GM18868 (cell line): Measurements from ENCODE around the gene RNF40.
A peak's percentile ranks its signal among the peaks of the same experiment; 100 is the strongest.

Source experiments
- ATAC-seq: cut with Tn5 transposase; IDR thresholded peaks from one replicate; pipeline ENCODE4 v1.9.1; 2021; ENCODE audit warnings: mild to moderate bottlenecking, moderate library complexity; ENCODE audit not compliant: unreplicated experiment

Gene RNF40

DNA sequence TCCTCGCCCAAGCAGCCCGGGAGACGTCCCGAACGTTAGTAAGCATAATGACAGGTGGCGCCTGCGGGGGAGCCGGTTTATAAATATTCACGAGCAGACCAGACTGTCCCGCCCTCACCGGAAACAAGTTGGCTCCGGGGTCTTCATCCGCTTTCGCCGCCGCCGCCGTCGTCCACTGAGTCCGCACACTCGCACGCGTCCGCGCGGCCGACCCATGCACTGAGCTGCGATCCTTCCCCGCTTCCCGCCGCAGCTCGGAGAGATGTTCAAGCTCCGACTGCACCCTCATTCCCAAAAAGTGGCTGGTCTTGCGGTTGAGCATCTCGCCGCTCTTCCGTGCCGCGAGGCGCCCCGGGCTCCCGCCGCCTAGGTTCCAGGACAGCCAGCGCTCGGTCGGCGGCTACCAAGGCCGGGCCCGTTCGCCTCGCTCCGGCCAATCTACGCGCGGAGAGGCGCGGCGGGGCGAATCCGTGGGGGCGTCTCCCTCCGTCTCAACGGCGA lies 645 bp upstream of the RNF40 start:
- peak; percentile 27 for ATAC-seq

DNA sequence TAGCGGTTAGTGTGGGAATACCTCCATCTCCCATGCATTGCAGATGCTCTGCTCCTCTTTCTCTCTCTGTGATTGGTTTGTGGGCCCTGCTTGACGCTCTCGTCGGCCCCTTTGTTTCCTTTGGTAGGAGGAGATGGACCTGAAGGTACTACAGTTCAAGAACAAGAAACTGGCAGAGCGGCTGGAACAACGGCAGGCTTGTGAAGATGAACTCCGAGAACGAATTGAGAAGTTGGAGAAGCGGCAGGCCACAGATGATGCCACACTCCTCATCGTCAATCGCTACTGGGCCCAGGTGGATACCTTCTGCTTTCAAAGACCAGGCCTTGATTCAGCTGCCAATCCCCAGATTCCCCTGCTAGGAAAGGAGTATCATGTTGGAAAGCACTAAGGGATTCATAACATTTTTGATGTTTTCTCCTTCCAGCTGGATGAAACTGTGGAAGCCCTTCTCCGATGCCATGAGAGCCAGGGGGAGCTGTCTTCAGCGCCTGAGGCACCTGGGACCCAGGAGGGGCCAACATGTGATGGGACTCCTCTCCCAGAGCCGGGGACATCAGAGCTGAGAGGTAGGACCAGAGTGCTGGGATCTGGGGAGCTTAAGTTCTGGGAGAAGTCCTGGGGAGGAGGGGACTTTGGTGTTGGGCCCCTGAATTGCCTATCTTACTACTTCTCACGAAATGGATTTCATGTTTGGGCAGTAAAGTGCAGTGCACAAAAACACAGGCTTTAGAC lies 1.0 kb downstream of the RNF40 start:
- ATAC-seq: no peak

DNA sequence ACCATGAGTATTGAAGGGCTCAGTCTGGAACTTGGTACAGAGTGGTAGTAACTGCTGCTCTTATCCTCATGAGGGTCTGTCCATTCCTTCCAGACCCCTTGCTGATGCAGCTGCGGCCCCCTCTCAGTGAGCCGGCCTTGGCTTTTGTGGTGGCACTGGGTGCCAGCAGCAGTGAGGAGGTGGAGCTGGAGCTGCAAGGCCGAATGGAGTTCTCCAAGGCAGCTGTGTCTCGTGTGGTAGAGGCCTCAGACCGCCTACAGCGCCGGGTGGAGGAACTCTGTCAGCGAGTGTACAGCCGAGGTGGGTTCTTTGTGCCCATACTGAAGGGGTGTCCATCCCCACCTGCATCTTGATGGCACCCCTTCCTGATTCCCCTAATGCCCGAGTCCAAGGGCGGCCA lies 2.0 kb downstream of the RNF40 start:
- ATAC-seq: no peak

DNA sequence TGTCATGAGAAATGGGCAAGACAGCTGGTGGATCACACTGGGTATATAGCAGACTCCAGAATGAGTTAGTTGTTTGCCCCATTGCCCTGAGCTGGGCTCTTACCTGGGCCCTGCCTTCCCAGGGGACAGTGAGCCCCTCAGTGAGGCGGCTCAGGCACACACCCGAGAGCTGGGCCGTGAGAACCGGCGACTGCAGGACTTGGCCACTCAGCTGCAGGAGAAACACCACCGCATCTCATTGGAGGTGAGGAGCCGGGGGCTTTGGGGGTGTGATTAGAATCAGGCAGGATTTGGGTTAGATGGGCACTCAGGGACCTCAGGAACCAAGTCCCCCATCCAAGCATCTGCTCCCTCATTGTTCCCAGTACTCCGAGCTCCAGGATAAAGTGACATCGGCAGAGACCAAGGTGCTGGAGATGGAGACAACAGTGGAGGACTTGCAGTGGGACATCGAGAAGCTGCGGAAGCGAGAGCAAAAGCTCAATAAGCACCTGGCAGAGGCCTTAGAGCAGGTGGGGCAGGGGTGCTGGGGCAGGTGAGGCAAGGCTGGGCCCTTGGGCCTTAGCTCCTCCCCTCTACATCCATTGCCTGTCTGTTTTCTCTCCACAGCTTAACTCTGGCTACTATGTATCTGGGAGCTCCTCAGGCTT lies 2.8 kb downstream of the RNF40 start:
- ATAC-seq: no peak

DNA sequence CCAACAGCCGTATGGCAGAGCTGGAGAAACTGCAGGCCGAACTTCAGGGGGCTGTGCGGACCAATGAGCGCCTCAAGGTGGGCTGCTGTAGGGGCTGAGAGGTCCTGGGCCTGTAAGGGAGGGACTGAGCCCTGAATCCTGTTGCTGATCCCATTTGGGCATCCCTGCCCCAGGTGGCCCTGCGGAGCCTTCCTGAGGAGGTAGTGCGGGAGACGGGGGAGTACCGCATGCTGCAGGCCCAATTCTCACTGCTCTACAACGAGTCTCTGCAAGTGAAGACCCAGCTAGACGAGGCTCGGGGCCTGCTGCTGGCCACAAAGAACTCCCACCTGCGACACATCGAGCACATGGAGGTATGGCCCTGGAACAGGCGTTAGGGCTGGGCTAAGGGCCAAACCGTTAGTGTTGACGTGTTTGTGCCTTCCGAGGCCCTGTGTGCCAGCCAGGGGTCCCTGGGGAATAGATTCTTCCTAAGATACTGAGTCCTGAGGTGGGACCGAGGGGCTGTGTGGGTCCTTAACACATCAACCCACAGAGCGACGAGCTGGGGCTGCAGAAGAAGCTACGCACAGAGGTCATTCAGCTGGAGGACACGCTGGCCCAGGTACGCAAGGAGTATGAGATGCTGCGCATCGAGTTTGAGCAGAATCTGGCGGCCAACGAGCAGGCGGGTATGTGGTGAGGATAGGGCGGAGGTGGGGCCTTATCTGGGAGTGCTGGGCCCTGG lies 4.2 kb downstream of the RNF40 start:
- no peak for ATAC-seq

DNA sequence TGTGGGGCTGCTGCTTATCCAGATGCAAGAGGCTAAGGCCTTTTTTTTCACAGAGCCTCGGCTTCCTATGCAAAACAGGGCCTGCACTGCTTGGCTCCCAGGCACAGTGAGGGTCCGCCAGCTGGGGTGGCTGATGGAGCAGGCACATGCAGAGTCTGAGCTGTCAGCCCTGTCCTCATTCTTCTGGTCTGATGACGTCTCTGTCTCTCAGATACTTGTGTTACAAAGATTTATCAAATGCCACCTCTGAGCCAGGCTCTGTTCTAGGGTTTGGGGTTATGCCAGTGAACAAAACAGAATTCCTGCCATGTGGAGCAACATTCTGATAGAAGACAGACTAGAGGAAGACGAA lies 4.8 kb downstream of the RNF40 start:
- ATAC-seq: no peak

DNA sequence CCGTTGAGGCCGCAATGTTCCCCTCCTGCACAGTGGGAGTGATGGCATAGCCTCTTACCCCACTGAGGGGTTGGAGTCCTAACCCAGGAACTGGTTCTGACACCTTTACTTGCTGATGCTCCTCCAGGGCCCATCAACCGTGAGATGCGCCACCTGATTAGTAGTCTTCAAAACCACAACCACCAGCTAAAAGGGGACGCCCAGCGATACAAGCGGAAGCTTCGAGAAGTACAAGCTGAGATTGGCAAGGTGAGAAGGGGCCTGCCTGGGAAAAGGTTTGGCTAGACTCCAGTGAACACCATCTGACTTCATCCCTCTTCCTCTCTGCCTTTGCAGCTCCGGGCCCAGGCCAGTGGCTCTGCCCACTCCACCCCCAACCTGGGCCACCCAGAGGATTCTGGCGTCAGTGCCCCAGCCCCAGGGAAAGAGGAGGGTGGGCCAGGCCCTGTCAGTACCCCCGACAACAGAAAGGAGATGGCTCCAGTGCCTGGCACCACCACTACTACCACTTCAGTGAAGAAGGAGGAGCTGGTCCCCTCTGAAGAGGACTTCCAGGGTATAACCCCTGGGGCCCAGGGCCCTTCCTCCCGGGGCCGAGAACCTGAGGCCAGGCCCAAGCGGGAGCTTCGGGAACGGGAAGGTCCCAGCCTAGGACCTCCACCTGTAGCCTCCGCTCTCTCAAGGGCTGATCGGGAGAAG lies 5.8 kb downstream of the RNF40 start:
- ATAC-seq: no peak

DNA sequence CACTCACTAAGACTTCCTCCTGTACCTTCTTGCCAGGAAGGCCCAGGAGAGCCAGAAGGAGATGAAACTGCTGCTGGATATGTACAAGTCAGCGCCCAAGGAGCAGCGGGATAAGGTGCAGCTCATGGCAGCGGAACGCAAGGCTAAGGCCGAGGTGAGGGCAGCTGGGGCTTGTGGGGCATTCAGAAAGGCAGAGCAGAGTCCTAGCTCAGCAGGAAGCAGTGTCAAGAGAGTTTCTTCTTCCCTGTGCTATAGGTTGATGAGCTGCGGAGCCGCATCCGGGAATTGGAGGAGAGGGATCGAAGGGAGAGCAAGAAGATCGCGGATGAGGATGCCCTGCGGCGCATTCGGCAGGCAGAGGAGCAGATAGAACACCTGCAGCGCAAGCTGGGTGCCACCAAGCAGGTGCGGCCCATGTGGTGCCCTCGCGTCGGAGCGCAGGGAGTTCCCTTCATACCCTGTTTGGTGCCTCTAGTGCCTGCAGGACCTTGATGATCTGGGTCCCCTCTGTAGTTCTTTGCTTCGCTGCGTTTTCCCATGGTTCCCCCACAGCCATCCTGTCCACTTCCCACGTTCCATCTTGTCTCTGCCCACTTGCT lies 6.6 kb downstream of the RNF40 start:
- no peak for ATAC-seq

DNA sequence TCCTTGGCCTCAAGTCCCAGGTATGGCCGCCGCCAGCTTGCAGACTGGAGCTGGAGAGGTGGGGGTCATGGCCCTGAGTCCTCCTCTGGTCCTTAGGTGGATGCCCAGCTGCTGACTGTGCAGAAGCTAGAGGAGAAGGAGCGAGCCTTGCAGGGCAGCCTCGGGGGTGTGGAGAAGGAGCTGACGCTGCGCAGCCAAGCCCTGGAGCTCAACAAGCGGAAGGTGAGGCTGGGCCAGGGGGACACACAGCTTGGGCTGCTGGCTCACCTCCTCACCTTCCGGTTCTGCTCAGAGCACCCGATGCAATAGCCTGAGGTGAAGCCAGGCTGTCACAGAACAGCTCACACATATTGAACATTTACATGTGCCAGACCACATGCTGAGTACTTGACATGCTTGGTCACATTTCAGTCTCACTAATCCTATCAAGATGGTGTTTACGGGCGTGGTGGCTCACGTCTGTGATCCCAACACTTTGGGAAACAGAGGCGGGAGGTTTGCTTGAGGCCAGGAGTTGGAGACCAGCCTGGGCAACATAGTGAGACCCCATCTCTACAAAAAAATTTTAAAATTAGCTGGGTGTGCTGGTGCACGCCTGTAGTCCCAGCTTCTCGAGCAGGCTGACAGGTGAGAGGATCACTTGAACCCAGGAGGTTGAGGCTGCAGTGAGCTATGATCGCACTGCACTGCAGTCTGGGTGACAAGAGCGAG lies 7.4 kb downstream of the RNF40 start:
- no peak for ATAC-seq

DNA sequence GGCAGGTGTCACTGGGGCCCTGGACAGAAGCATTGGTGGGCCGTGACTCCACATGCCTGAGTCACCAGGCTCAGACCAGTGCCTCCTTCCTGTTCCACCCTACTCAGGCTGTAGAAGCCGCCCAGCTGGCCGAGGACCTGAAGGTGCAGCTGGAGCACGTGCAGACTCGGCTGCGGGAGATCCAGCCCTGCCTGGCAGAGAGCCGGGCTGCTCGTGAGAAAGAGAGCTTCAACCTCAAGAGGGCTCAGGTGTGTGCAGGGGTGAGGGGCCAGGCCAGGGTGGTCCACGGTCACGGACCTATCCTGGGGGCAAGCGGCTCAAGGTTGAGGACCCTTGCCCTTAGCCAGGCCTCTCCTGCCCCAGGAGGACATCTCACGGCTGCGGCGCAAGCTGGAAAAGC lies 9.6 kb downstream of the RNF40 start:
- ATAC-seq: no peak

DNA sequence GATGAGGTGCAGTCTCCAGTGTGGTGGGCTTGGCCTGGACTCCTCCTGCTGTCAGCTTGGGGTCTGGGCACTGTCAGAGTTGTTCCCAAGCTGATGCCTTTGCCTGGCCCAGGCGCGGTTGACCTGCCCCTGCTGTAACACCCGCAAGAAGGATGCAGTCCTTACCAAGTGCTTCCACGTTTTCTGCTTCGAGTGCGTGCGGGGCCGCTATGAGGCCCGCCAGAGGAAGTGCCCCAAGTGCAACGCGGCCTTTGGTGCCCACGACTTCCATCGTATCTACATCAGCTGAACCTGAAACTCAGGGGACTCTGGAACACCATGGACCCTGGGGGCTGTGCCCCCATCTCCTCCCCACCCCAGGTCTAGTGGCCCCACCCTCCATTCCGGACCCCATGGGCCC lies 11.7 kb downstream of the RNF40 start:
- ATAC-seq: no peak

DNA sequence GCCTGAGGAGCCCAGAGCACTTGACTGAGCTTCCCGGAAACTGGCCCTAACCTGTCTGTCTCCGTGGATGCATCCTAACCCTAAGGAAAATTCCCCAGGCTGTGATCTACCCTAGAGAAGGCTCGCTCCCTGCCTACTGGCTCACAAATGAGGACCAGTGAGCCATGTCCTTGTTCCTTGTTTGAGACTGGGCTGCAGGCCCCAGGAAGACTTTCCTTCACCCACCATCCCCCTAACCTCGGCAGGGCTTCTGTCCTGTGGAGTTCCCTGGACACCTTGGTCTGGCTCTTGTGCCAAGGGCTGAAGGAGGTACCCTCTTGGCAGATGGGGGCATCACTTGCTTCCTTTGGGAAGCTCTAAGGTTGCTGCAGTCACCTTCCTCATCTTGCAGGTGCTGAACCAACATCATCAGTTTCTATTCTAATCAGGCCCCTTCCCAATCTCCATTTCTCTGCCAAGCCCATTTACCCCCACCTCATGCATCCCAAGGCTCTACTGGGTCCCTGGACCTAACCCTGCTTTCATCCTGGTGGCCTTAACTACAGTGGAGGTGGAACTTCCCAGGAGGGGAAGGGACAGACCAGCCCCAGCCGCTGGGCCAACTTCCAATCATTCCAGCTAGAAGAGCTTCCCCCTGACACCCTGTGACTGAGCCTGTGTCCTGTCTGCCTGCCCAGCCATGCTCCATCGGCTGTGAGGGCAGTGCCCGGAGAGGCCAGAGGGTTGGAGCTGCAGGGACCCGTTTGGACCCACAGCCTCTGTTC lies 12.4 kb downstream of the RNF40 start:
- ATAC-seq: no peak

DNA sequence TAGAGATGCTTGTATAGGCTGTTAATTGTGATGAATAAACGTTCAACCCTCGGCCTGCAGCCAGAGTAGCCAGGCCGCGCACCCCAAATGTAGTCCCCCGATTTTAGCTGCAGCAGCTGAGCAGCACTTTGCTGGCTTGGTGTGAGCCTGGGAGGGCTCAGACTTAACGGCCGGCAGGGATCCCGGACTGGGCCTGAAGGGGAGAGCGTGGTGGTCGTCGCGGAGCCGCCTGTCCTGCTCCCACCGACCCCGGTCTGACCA lies 12.9 kb downstream of the RNF40 start:
- no peak for ATAC-seq

DNA sequence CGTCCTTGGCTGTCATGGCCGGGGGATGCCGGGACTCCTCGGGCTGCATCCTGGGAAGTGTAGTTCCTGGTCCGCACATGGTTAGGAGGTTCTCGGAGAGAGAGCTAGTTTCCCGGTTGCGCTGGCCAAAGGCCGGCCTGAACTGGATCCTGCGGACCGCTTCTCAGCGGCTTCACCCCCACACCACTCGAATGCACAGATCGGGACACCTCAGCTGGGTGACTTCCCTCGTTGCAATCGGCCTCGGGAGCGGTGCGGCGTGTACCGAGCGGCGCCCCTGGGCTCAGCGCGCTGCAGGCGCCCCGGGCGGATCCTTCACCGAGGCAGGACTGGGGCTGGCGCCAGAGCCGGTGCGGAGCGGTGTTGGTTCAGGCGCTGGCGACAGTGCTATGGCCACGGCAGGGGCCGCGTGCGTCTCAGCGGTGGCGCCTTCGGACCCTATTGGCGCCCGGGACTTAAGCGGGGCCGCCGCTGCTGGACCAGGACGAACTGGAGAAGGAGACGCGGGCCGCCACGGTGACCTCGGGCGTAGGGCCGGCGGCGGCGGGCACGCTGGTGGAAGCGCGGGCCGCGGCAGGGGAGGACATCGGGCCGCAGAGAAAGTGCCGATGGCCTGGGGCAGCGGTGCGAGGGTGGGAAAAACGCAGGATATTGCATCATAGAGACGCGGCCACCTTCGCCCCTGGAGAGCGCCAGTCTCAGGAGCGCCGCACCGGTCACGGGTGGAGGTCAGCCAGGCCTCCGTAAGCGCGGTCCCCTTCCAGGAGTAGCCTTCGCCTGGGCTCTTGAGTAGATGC lies 13.5 kb downstream of the RNF40 start:
- peak; percentile 66 for ATAC-seq

DNA sequence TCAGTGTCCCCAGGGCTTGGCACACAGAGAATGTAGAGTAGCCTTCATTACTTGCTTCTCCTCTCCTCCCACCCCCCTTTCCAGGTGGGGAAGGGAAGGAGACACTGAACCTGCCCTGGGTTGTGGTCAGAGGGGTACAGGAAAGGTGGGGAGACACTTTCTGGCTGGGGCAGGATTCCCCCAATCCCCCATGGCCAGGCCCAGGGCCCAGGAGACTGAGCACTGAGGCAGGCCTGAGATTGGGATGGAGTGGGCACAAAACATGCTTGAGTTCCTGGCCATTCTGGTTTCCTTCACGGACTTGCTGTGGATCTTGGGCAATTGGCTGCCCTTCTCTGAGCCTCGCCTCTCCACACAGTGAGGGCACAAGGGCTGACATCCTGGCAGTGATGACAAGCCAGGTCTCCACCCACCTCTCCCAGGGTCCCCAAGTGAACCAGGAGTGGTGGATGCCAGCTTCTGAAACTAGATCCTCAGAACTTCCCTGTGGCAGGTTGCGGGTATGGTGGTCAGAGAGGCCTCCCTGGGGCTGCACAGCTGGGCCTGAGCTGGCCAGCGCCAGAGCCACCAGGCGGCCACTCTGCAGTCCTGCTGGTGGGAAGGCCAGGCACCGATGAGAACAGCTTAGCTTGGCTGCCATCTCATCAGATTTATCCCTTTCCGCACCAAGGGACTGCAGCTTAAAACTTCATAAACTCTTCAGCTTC lies 15.6 kb downstream of the RNF40 start:
- ATAC-seq: no peak

DNA sequence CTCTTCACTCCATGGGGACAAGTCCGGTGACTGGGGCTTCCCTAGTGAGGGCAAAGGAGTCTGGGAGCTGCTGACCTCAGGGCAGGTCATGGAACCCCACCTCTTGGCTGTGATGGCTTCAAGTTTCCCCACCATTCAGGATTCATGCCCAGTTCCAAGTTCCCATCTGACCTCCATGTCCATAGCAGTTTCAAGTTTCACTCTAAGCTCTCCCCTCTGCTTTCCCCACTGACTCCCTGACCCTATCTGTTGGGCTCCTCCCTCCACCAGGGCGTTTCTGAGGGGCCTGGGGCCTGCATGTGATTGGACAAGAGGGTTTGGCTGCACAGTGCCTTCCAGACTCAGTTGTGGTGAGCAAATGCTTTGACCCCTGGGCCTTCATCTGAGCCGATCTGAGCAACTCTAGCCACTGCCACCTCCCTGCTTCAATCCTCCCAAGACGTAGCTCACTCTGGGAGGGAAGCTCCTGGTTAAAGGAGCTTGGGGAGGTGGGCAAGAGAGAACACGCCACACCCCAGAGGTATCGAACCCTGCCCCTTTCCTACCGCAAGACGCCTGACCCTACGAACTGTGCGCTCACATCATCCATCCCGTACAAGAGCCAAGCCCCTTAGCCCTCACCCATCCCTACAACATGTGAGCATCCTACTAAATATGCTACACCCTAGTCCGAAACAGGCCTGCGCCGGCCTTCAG lies 16.6 kb downstream of the RNF40 start:
- ATAC-seq: no peak

DNA sequence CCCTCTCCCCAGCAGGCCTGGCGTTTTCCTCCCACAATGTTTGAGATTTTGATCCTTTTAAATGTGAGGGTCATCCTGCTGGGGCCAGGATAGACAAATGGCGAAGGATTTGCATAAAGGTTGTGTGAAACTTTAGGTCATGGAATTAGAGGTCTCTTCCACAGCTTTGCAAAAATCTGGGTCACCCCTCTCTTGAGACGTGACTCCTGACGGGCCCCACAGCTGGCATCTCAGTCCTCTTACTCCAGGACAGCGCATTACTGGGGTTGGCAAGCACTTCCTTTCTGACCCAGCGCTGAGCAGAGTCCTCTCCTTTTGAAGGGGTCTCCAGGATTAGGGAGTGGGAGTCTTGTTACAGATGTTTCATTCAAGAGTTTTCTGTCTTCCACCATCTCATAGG lies 17.5 kb downstream of the RNF40 start:
- no peak for ATAC-seq

DNA sequence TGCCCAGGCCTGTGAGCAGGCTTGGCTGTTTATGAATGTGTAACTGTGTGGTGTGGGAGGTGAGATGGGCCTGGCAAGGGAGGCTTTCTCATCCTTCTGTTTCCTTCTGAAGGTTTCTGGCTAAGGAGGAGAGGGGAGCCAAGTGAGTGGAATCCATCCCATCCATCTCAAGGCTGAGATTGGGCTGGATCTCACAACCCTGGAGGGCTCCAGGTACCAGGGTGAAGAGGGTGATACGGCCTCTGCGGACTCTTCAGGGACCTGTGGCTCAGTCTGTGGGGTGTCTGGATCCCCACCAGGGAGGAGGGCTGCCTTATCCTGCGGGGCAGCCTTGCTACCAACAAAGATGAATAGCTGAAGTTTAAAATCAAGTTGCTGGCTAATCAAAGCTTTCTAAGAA lies 17.9 kb downstream of the RNF40 start:
- no peak for ATAC-seq
